BLaER1 (cell line): ENCODE measurements around the gene CLEC10A.
"Not testable (repeated sequence)": the region's sequence is repeated elsewhere in the genome, so short reads cannot be mapped to it uniquely, and the experiment has no call there.

Experiments used
- H3K27ac ChIP-seq: shearing (Covaris generic); formaldehyde crosslinking; 2 replicates; pipeline ENCODE4 v1.8.1; 2022
- H3K27me3 ChIP-seq: shearing (Covaris generic); formaldehyde crosslinking; 2 replicates; pipeline ENCODE4 v1.8.1; 2022
- H3K36me3 ChIP-seq: shearing (Covaris generic); formaldehyde crosslinking; 2 replicates; pipeline ENCODE4 v1.8.1; 2022
- H3K4me1 ChIP-seq: shearing (Covaris generic); formaldehyde crosslinking; 2 replicates; pipeline ENCODE4 v1.8.1; 2022
- H3K4me2 ChIP-seq: shearing (Covaris generic); formaldehyde crosslinking; 2 replicates; pipeline ENCODE4 v1.8.1; 2022
- H3K4me3 ChIP-seq: shearing (Covaris generic); formaldehyde crosslinking; 2 replicates; pipeline ENCODE4 v1.8.1; 2022
- H3K9ac ChIP-seq: shearing (Covaris generic); formaldehyde crosslinking; 2 replicates; pipeline ENCODE4 v1.8.1; 2022
- H3K9me3 ChIP-seq: shearing (Covaris generic); formaldehyde crosslinking; 2 replicates; pipeline ENCODE4 v1.8.1; 2022
- H4K20me1 ChIP-seq: shearing (Covaris generic); formaldehyde crosslinking; 2 replicates; pipeline ENCODE4 v1.8.1; 2022
- Cebpa-rat ChIP-seq: shearing (Covaris generic); IDR thresholded peaks from 2 replicates; pipeline ENCODE4 v1.8.1; 2022

The CLEC10A gene

DNA sequence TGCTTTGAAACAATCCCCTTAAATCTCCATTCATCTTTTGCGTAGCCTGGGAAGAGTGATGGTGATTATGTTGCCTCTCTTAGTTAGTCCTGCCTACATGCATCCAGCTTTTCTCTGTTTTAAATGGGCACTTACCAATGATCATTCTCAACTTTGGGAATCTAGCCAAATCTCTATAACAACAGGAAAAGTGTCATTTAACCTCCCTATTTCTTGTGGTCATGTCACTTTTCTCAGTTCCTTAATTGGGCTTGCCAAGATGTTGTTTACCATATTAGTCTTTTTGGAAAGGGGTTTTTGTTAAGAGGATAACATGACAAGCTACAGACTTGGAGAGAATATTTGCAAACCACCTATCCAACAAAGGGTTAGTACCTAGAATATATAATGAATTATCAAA lies 15.6 kb upstream of the CLEC10A start:
- no peak overlapping the region for H3K4me3 ChIP-seq
- H4K20me1 ChIP-seq, result no peaks in the 10 kb centered on the region
- peak overlapping the region; percentile 74 for H3K4me2 ChIP-seq
- no peaks in the 10 kb centered on the region for H3K36me3 ChIP-seq
- no peak overlapping the region for H3K27ac ChIP-seq
- no peak overlapping the region for H3K9ac ChIP-seq
- H3K9me3 ChIP-seq, result no peaks in the 10 kb centered on the region
- no peaks in the 10 kb centered on the region for H3K27me3 ChIP-seq
- peaks cover 55% of the 10 kb centered on the region for H3K4me1 ChIP-seq
- TF ChIP-seq Cebpa-rat, result no peak

DNA sequence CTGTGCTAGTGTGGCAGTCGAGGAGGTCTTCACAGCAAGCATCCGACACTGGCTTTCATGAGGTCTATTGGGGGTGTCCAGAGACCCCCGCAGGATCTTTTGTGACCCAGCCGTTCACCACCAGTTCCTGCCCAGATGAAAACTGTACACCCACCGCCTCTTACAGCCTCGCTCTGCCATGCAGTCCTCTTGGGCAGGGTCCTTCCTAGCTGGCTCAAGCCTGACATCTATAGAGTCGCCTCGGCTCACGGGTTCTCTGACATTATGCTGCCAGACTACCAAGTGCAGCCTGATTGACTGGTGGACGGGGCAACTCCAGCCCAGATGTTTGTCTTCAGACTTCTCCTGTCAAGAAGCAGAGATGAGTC lies 14.6 kb upstream of the CLEC10A start:
- peaks cover 3% of the 10 kb centered on the region; the same call in 1 of the 2 replicates for H3K9me3 ChIP-seq
- no peak overlapping the region for H3K9ac ChIP-seq
- no peaks in the 10 kb centered on the region for H3K27me3 ChIP-seq
- peaks cover 45% of the 10 kb centered on the region for H3K4me1 ChIP-seq
- no peak overlapping the region; the same call in 1 of the 2 replicates for H3K4me3 ChIP-seq
- peak overlapping the region; percentile 74 for H3K4me2 ChIP-seq
- no peak for TF ChIP-seq Cebpa-rat
- no peak overlapping the region for H3K27ac ChIP-seq
- no peaks in the 10 kb centered on the region for H4K20me1 ChIP-seq
- H3K36me3 ChIP-seq, result no peaks in the 10 kb centered on the region

DNA sequence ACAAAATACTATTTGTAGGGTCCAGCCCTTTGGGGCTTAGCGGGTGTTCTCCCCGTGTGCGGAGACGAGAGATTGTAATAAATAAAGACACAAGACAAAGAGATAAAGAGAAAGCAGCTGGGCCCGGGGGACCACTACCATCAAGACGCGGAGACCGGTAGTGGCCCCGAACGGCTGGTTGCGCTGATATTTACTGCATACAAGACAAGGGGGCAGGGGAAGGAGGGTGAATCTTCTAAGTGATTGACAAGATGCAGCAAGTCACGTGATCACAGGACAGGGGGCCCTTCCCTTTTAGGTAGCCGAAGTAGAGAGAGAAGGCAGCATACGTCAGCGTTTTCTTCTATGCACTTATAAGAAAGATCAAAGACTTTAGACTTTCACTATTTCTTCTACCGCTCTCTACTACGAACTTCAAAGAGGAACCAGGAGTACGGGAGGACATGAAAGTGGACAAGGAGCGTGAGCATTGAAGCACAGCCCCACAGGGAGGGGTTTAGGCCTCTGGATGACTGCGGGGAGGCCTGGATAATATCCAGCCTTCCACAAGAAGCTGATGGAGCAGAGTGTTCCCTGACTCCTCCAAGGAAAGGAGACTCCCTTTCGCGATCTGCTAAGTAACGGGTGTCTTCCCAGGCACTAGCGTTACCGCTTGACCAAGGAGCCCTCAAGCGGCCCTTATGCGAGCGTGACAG lies 11.4 kb upstream of the CLEC10A start:
- not testable (repeated sequence) for H3K9me3 ChIP-seq, H3K27ac ChIP-seq, H3K4me3 ChIP-seq, H3K27me3 ChIP-seq, H3K9ac ChIP-seq, H3K4me2 ChIP-seq, H4K20me1 ChIP-seq, H3K36me3 ChIP-seq
- H3K4me1 ChIP-seq, result peaks cover 30% of the 10 kb centered on the region

DNA sequence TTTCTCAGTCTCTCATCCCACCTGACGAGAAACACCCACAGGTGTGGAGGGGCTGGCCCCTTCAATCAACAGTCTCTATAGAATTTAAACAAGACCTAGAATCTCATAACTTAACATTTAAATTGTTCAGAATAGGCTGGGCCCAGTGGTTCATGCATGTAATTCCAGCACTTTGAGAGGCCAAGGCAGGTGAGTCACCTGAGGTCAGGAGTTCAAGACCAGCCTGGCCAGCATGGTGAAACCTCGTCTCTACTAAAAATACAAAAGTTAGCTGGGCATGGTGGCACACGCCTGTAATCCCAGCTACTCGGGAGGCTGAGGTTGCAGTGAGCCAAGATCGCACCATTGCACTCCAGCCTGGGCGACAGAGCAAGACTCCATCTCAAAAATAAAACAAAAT lies 9.5 kb upstream of the CLEC10A start:
- not testable (repeated sequence) for H4K20me1 ChIP-seq, H3K36me3 ChIP-seq, H3K4me2 ChIP-seq, H3K27ac ChIP-seq, H3K9ac ChIP-seq, H3K4me3 ChIP-seq, H3K27me3 ChIP-seq, H3K9me3 ChIP-seq
- H3K4me1 ChIP-seq, result peaks cover 11% of the 10 kb centered on the region

DNA sequence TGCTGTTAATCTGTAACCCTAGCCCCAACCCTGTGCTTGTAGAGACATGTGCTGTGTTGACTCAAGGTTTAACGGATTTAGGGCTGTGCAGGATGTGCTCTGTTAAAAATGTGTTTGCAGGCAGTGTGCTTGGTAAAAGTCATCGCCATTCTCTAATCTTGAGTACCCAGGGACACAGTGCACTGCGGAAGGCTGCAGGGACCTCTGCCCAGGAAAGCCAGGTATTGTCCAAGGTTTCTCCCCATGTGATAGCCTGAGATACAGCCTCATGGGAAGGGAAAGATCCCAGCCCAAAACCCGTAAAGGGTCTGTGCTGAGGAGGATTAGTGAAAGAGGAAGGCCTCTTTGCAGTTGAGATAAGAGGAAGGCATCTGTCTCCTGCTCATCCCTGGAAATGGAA lies 8.4 kb upstream of the CLEC10A start:
- H3K36me3 ChIP-seq, H3K27me3 ChIP-seq, H3K4me2 ChIP-seq, H3K4me1 ChIP-seq, H3K27ac ChIP-seq, H3K9ac ChIP-seq, H3K4me3 ChIP-seq, H3K9me3 ChIP-seq, H4K20me1 ChIP-seq: not testable (repeated sequence)

DNA sequence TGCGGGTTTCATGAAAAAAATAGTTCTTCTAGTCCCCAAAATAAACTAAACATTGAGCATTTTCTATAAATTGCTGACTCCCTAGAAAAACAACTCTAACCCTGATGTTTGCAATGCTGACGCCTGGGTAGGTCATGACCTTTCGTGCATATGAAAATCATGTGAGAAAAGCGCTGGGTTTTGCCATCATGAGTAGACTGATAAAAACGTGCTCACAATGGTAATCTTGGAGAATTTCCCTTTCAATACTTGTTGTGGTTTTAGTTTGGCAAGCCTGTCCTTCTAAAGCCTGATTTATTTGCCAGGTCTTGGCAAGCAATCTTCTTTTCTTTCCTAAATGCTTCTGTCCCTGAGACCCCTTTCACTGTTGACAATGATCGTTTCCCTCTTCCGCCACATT lies 4.0 kb upstream of the CLEC10A start:
- Histone ChIP-seq H3K27me3 (no peaks in the 10 kb centered on the region), H3K27ac (no peak overlapping the region), H3K36me3 (no peaks in the 10 kb centered on the region), H3K4me3 (no peak overlapping the region), H4K20me1 (no peaks in the 10 kb centered on the region), H3K9me3 (no peaks in the 10 kb centered on the region), H3K9ac (no peak overlapping the region), H3K4me1 (peaks cover 6% of the 10 kb centered on the region), H3K4me2 (no peak overlapping the region)
- TF ChIP-seq Cebpa-rat, result no peak

DNA sequence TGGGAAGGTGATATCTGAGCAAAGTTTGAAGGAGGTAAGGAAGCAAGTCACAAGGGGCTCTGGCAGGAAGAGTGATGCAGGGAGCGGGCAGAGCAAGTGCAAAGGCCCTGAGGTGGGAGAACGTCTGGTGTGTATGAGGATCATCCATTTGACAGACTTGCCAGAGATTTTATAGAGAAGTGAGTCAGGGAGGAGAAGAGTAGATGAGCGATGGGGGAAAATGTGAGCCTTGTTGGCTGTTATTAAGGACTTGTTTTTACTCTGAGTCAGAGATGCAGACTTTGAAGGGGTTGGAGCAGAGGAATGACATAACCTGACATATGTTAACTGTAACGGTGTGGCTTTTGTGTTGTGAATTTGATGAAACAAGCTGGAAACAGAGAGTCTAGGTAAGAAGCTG lies 3.5 kb upstream of the CLEC10A start:
- H3K36me3 ChIP-seq, result no peaks in the 10 kb centered on the region
- TF ChIP-seq Cebpa-rat, result no peak
- no peaks in the 10 kb centered on the region for H4K20me1 ChIP-seq
- H3K4me3 ChIP-seq, result no peak overlapping the region
- no peak overlapping the region for H3K27ac ChIP-seq
- no peak overlapping the region for H3K4me2 ChIP-seq
- peaks cover 6% of the 10 kb centered on the region for H3K4me1 ChIP-seq
- H3K9ac ChIP-seq, result no peak overlapping the region
- H3K27me3 ChIP-seq, result no peaks in the 10 kb centered on the region
- no peaks in the 10 kb centered on the region for H3K9me3 ChIP-seq

DNA sequence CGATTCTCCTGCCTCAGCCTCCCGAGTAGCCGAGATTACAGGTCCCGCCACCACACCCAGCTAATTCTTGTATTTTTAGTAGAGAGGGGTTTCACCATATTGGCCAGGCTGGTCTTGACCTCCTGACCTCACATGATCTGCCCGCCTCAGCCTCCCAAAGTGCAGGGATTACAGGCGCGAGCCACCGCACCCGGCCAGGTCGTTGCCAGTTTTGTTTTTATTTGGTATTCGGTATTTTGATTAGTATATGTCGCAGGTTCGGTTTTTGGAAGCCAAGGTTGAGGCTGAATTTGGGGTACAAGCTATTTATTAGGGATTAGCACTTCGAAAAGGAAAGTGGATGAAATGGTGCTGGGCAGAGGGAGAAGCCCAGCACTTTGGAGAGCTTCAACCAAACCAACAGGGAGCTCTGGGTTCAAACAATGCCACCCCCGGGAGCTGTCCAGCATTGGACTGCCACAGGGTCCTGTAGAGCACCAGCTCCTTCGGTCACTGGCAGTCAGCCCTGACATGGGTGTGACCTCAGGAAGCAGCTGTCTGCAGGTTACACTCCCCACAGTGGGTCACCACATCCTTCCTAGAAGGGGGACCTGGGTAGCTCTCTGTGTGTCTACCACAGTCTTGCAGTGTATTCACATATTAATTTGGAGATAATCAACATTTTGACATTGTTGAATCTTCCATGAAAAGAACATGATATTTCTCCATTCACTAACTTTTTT lies 1.5 kb upstream of the CLEC10A start:
- H3K4me1 ChIP-seq, result peaks cover 6% of the 10 kb centered on the region
- H3K27ac ChIP-seq, result no peak overlapping the region
- TF ChIP-seq Cebpa-rat, result no peak
- H3K9ac ChIP-seq, result no peak overlapping the region
- no peaks in the 10 kb centered on the region for H3K9me3 ChIP-seq
- no peaks in the 10 kb centered on the region for H3K36me3 ChIP-seq
- H3K4me3 ChIP-seq, result no peak overlapping the region
- no peaks in the 10 kb centered on the region for H3K27me3 ChIP-seq
- H3K4me2 ChIP-seq, result no peak overlapping the region; the same call in 1 of the 2 replicates
- no peaks in the 10 kb centered on the region for H4K20me1 ChIP-seq

DNA sequence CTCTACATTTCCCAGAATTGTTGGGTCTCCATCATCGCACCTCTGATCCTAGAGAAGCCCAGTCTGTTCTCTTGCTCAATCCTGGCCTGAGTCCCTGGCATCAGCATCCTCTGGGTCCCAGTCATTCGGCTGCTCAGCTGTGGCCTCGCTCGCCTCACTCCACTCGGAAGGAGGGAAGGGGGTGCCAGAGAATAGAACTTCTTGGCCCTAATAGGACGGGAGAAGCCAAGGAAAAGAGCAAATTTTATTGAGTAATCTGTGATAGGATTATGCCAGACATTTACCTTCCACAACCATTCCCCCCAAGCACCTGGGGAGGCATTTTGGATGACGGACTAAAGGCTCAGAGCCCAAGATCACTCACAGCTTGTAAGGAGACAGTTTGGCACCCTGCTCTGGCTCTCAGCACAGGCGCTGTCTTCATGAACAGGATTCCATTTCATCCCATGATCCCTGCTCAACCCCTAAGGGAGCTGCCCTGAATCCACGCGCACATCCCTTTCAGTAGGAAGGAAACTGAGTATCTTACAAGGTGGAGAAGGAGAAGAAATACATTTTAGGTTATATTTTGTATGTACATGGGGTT lies 498 bp upstream of the CLEC10A start:
- H4K20me1 ChIP-seq, result no peaks in the 10 kb centered on the region
- no peak overlapping the region for H3K4me3 ChIP-seq
- no peaks in the 10 kb centered on the region for H3K36me3 ChIP-seq
- H3K27ac ChIP-seq, result no peak overlapping the region
- peaks cover 6% of the 10 kb centered on the region for H3K4me1 ChIP-seq
- H3K9me3 ChIP-seq, result no peaks in the 10 kb centered on the region
- no peaks in the 10 kb centered on the region for H3K27me3 ChIP-seq
- no peak for TF ChIP-seq Cebpa-rat
- no peak overlapping the region for H3K4me2 ChIP-seq
- H3K9ac ChIP-seq, result no peak overlapping the region

DNA sequence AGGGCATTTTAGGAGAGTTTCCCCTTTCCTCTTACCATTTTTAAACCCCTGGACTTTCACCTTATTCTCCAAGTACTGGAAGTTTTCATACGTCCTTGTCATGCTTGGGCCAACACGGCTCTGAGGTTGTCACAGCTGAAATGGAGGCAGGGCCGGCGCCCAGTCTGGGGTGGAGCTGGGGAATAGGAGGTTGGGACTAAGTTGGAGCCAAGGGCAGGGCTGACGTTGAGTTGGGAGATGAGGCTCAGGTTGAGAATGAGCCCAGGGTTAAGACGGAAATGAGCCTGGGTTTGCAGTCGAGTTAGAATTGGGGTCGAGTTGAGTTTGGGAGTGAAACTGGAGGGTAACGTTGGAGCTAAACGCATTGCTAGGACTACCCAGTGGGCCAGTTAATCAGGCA lies 1.3 kb downstream of the CLEC10A start:
- no peak overlapping the region for H3K9ac ChIP-seq
- H3K27ac ChIP-seq, result no peak overlapping the region
- H3K4me2 ChIP-seq, result no peak overlapping the region
- no peaks in the 10 kb centered on the region for H4K20me1 ChIP-seq
- no peaks in the 10 kb centered on the region for H3K27me3 ChIP-seq
- no peak overlapping the region for H3K4me3 ChIP-seq
- TF ChIP-seq Cebpa-rat, result no peak
- no peaks in the 10 kb centered on the region for H3K9me3 ChIP-seq
- H3K36me3 ChIP-seq, result no peaks in the 10 kb centered on the region
- peaks cover 6% of the 10 kb centered on the region for H3K4me1 ChIP-seq
